ENCODE measurements around the gene ZNF423.

ZNF423 gene

GRCh38 chr16:49824593-49824992 is 31.3 kb downstream of the ZNF423 start:
- no peak for DNase-seq (ENCODE audit: low read depth)

- DNase-seq (ENCODE audit: low read depth): no peak
These were observed 33.1 kb downstream of the ZNF423 start for GRCh38 chr16:49822649-49823370.

DNA sequence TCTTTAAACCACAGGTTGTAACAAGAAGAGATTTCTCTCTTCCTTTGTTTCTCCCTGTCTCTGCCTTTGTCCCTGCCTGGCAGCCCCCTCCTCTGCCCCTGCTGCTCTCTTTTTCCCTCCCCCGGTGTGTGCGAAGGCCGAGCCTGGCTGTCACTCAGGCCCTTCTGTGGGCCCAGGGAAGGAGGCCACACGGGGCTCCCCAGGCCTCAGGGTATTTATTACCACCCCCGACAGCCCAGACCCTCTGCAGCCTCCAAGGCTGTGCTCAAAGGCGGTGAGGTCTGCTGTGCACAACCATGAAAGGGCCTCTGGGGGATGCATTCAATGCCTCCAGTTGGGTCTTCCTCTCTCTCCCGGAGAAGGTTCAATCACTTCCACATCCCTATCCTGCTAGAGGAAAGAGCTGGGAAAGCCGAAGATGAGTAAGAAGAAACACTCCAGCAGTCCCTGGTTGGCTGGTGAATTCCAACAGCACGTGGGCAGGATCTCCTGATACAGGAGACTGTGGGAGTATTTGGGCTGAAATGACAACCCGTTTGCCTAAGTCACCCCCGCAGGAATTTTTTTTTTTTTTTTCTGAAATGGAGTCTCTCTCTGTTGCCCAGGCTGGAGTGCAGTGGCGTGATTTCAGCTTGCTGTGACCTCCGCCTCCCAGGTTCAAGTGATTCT is 34.2 kb downstream of the ZNF423 start:
- no peak for DNase-seq (ENCODE audit: low read depth)

- no peak for DNase-seq (ENCODE audit: low read depth)
These were observed 34.8 kb downstream of the ZNF423 start for GRCh38 chr16:49821156-49821555.

GRCh38 chr16:49817754-49818507 is 38.0 kb downstream of the ZNF423 start:
- no peak for DNase-seq (ENCODE audit: low read depth)

DNA sequence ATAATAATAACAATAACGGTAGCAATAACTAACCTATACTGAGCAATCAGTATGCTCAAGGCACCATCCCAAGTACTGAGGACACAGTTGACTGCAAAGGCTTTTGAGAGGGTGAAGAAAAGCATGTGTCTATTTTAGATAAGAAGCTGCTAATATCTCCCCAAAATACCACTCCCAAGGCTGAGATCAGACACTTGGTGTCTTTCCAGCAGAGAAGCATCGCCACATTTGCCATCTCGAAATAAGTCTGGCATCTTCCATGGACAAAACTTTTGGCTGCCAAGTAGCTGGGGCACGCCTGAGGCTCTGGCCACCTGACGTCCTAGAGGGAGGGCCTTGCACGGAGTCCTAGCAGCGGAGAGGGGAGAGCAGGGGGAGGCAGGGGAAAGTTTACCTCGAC is 39.0 kb downstream of the ZNF423 start:
- DNase-seq (ENCODE audit: low read depth): no peak

GRCh38 chr16:49811644-49812334 is 44.1 kb downstream of the ZNF423 start:
- no peak for DNase-seq (ENCODE audit: low read depth)

DNA sequence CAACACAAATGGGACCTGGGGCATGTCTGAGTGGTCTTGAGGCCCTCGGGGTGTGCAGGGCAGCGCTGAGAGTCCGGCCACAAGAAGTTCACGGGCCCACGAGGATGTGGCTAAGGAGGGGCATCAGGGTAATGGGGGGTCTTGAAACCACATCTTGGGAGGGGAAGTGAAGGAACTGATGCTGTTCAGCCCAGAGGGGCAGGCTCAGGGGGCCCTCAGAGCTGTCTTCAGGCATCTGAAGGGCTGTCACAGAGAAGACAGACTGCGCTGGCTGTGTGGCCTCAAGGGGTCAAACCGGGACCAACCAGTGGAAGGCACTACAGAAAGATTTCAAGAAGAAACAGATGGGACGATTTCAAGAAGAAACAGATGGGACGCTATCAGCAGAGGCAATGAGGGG is 45.1 kb downstream of the ZNF423 start:
- DNase-seq (ENCODE audit: low read depth): no peak

DNA sequence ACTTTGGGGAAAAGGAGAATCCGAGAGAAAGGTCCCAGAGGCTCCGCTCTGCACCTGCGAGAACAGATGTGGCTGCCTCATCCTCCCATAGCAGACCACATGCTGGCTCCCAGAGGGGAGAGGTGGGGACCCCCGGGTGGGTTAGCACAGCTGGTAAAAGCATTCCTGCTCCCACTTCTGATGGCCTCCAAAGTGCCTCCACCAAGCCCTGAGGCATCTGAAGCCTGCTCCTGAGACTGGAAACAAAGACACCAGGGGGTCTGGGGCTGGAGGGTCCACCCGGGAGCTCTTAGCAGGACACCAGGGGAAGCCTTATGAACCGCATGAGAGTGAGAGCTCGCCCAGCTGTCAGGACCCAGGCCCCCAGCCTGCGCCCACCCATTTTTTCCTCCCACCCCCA is 46.4 kb downstream of the ZNF423 start:
- no peak for DNase-seq (ENCODE audit: low read depth)

GRCh38 chr16:49809062-49809461 is 46.9 kb downstream of the ZNF423 start:
- DNase-seq (ENCODE audit: low read depth): no peak

DNA sequence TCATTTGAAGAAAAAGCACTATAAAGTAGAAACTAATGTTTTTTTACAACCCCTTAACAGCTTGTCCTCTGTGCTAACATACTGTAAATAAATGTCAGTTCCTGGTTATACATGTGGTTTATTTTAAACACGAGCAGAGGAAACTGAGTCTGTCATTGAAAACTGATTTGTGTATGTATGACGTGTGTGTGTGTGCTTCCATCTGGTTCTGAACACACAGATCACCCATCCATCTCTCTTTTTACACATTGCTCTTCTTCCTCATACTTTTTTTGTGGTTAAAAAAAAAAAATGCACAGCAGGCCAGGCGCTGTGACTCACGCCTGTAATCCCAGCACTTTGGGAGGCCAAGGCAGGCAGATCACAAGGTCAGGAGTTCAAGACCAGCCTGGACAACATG is 49.5 kb downstream of the ZNF423 start:
- DNase-seq (ENCODE audit: low read depth): no peak

GRCh38 chr16:49801290-49801689 is 54.6 kb downstream of the ZNF423 start:
- DNase-seq (ENCODE audit: low read depth): no peak

DNA sequence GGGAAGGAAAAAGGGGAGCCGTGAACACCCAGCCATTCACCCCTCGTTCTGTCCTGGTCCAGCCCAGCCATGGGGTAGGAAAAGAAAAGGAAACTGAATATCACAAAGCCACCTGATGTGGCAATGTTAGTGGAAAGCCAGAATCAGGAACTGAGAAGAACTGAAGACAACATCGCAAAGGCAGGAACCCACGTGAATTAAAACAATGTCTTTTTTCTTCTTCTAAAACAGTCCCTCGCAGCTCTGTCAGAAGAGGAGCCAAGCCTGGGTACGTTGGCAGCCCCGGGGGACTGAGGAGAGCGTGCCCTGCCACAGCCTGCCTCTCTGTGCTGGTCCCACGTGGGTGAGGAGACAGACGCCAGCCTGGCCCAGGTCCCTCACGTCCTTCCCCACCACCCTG is 55.0 kb downstream of the ZNF423 start:
- DNase-seq (ENCODE audit: low read depth): no peak

- no peak for DNase-seq (ENCODE audit: low read depth)
These were observed 55.5 kb downstream of the ZNF423 start for GRCh38 chr16:49800441-49800840.

- DNase-seq (ENCODE audit: low read depth): no peak
These were observed 56.7 kb downstream of the ZNF423 start for GRCh38 chr16:49799172-49799571.

GRCh38 chr16:49795513-49795912 is 60.4 kb downstream of the ZNF423 start:
- no peak for DNase-seq (ENCODE audit: low read depth)

- no peak for DNase-seq (ENCODE audit: low read depth)
These were observed 62.7 kb downstream of the ZNF423 start for GRCh38 chr16:49793244-49793643.

DNA sequence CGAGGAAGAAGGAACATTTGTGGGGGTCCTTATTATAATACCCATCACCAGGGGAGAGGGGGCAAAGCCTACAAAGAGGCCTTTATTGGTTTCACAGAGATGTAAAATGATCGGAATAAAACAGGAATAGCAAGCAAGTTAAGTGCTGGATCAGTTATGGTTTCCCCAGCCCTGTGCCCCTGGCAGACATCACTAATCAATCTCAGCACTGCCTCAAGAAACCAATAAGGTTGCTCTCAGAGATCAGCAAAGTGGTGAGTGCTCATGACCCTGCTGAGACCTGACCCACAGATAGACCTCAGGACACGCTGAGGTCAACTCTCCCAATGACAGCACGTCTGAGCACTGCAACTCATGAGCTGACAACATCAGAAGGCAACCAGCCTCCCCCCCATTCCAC is 66.3 kb downstream of the ZNF423 start:
- no peak for DNase-seq (ENCODE audit: low read depth)

GRCh38 chr16:49788986-49789385 is 66.9 kb downstream of the ZNF423 start:
- DNase-seq (ENCODE audit: low read depth): no peak

GRCh38 chr16:49788572-49788971 is 67.3 kb downstream of the ZNF423 start:
- no peak for DNase-seq (ENCODE audit: low read depth)

- no peak for DNase-seq (ENCODE audit: low read depth)
These were observed 68.9 kb downstream of the ZNF423 start for GRCh38 chr16:49786926-49787557.

GRCh38 chr16:49785970-49786369 is 69.9 kb downstream of the ZNF423 start:
- no peak for DNase-seq (ENCODE audit: low read depth)

Data from stimulated activated CD8-positive, alpha-beta memory T cell treated with anti-CD3 and anti-CD28 coated beads, Interleukin-12 subunit alpha, Interleukin-12 subunit beta, amount 100 ng/mL, for 1 hour (primary cell).